Activated CD4-positive, alpha-beta T cell treated with anti-CD3 and anti-CD28 coated beads, Interleukin-2, Interleukin-4, amounts not matched to agents 100 ng/mL and 50 ng/mL, durations not matched to agents 16 hours and 8 hours (primary cell): ENCODE results near the gene NAB2.
"Not testable (repeated sequence)": the region's sequence is repeated elsewhere in the genome, so short reads cannot be mapped to it uniquely, and the experiment has no call there.

ENCODE experiments used
- DNase-seq: peaks from one replicate; pipeline ENCODE4 v3.0.0-alpha.2; 2020; ENCODE audit warnings: low spot score

NAB2 gene

GRCh38 chr12:57111031-57111734 lies 22.3 kb downstream of the NAB2 start, which contains the start of gene STAT6:
Gene STAT6 (minus strand): TSS chr12:57111362. CDS start chr12:57108278, 3,084 bp downstream.
- DNase-seq = peak; percentile 91

- no peak for DNase-seq
Observed at GRCh38 chr12:57112492-57113294, 23.8 kb downstream of the NAB2 start.

- DNase-seq = no peak
Observed at GRCh38 chr12:57116580-57117281, 27.8 kb downstream of the NAB2 start.

DNA sequence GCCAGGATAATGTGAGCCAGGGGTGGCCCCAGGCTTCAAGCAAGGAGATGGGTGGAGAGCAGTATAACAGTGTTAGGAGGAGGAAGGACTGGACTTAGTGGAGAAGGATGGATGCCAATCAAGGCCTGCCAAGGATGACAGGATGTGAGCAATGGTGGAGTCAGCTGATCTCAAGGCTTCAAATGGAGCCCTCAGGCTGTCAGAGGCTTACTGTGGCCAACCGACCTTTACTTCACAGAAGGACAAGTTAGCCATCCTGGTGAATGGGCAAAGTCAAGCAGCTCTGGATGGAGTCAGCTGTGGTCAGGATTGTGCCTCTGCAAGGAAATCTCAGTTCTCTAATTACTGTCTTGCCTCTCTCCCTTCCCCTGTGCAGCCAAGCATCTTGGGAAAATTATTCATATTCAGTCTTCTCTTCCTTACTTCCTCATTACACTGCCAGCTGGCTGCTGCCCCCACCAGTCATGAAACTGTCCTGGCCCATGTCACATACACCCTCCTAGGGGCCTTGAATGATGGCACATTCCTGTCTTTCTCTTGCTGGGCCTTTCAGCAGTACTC lies 29.9 kb downstream of the NAB2 start:
- DNase-seq = no peak

DNA sequence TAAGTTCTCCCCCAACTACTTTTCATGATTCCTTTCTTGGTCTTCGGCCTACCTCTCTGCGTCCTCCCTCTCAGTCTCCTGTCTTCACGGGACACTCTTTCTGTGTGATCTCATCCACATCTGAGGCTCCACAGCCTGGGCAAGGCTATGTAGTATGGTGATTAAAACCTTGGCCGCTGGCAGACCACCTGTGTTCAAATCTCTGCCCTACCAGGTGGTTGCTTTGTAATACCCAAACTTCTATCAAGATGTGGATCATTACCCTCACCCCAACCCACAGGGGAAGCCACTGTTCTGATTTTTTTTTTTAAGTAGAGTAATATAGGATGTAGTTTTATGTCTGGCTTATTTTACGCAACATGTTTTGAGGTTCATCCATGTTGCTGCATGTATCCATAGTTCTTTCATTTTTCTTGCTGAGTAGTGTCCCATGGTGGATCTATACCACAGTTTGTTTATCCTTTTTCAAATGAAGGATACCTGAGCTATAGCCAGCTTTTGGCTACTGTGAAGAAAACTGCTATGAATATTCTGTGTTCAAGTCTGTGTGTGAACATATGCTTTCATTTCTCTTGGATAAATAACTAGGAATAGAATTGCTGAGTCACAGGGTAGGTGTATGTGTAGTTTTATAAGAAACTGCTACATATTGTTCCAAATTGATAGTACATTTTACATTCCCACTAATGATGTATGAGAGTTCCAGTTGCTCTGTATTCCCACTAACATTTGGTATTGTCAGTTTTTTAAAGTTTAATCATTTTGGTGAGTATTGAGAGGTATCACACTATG lies 30.6 kb downstream of the NAB2 start:
- DNase-seq = no peak

DNA sequence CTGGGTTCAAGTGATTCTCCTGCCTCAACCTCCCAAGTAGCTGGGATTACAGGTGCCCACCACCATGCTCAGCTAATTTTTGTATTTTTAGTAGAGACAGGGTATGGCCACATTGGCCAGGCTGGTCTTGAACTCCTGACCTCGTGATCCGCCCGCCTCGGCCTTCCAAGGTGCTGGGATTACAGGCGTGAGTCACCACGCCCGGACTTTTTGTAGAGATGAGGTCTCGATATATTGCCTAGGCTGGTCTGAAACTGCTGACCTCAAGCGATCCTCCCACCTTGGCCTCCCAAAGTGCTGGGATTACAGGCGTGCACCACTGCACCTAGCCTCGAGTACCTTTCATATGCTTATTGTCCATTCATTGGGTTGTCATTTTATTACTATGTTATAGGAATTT lies 31.8 kb downstream of the NAB2 start:
- DNase-seq = not testable (repeated sequence)

DNA sequence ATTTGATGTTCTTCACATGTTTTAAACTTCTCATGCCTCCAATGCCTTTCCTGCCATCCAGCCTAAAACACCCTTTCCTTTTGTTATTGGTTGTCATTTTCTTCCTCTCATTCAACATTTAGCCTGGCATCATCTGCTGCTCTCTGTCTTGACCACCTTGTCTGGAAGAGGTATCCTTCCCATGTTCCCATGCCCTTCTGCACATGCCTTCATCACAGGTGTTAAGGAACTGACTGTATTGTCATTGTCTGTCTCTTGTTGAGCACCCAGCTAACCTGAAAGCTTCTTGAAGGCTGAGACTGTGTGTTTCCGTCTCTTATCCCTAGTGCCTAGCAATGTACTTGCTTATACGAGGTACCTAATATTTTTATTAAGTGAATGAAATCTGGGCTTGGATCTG lies 34.9 kb downstream of the NAB2 start:
- no peak for DNase-seq

GRCh38 chr12:57124261-57124877 lies 35.5 kb downstream of the NAB2 start:
- DNase-seq = peak; percentile 82

GRCh38 chr12:57126061-57126460 lies 37.1 kb downstream of the NAB2 start:
- DNase-seq = no peak

DNA sequence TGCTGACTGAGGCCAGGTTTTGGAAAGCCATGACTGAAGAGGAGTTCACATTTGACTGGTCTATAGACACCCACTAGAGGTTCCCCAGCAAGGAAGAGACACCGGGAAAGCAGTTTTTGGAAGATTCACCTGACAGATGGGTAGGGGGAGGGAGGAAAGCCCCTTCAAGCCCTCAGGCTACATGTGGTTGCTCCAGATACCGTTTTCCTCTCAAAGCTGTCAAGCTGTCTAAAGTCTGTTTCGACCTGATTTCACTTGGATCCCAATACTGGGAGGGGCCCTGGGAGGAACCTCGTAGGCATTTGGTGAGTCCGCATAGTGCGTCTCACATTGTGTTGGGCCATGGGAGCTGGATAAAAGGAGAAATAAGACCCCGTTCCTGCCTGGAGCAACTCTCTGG lies 37.6 kb downstream of the NAB2 start:
- DNase-seq = no peak

DNA sequence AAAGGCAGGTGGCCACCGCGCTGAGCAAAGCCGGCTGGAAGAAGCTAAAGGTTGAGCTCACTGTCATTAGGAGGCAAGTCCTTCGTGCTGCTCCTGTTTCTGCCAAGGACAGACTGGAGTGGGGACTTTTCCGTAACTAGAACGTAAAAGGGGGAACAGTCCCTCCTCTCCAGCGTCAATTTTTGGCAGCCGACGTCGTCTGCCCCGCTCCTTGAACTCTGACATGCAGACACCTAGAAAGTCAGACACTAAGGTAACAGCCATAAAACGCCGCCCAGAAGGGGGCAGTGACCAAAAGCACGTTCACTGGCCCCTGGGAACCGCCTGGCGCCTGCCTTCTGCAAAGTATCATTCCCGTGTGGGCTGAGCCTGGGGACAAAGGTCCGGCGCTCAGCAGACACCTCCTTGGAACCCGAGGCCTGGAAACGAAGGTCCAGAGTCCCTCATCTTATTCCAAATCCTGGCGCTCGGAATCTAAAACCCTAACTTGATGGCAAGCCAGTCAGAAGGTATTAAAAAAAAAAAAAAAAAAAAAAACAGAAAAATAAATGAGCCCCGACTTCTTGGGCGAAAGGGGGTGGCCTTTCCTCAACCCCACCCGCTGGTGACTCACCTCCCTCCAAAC lies 38.3 kb downstream of the NAB2 start:
- no peak for DNase-seq

DNA sequence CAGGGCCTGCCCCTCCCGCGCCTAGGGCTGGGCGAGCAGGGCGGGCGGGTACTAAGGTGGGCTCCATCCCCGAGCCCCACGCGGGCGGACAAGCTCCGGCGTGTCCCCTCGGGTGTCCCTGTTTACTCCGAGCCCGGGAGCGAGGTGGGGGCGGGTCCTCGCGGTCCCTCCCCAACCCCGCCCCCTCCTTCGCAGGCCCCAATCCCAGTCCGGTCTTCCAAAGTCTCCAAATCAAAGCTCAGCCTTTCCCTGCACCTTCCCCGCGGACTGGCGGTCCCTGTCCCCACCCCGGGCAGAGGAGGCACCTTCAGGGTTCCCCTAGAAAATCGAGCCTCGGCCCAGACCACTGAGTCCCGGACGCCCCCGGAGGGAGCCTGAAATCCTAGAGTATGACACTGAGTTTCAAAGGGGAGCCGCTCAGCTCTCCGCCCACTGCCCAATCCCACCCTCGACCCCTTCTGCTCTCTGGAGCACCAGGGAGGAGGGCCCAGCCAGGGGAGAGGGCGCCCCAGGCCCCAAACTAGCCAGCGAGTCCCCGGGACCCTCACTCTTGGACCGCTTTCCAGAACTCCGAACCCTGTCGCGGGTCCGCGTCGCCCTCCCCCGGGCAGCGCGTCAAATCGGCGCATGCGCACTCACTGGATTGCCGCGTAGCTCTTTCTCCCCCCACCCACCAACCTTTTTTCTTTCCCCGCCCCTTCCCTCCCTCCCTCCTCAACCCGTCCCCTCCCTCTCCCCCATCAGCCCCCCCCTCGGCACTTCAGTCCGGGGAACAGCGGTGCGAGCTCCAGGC lies 39.0 kb downstream of the NAB2 start, which contains the start of gene LRP1:
Gene LRP1, plus strand, starts transcription at position 758 of the 793 bp plus-strand sequence. CDS start 482 bp downstream, outside the sequence.
- peak; percentile 52 for DNase-seq

DNA sequence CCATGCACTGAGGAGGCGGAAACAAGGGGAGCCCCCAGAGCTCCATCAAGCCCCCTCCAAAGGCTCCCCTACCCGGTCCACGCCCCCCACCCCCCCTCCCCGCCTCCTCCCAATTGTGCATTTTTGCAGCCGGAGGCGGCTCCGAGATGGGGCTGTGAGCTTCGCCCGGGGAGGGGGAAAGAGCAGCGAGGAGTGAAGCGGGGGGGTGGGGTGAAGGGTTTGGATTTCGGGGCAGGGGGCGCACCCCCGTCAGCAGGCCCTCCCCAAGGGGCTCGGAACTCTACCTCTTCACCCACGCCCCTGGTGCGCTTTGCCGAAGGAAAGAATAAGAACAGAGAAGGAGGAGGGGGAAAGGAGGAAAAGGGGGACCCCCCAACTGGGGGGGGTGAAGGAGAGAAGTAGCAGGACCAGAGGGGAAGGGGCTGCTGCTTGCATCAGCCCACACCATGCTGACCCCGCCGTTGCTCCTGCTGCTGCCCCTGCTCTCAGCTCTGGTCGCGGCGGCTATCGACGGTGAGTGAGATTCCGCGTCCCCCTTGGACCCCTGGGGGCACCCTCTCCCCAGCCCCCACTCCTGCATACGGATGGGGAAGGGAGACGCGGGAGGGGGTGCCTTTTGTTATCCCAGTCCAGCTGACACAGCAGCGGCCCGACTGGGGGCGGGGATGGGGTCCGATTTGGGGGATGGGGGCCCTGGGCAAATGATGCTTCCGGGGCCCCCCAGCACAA lies 39.8 kb downstream of the NAB2 start:
- DNase-seq = no peak

- no peak for DNase-seq
Observed at GRCh38 chr12:57129321-57129842, 40.5 kb downstream of the NAB2 start.

- no peak for DNase-seq
Observed at GRCh38 chr12:57129889-57130288, 41.0 kb downstream of the NAB2 start.

- DNase-seq = no peak
Observed at GRCh38 chr12:57130941-57131340, 42.0 kb downstream of the NAB2 start.

DNA sequence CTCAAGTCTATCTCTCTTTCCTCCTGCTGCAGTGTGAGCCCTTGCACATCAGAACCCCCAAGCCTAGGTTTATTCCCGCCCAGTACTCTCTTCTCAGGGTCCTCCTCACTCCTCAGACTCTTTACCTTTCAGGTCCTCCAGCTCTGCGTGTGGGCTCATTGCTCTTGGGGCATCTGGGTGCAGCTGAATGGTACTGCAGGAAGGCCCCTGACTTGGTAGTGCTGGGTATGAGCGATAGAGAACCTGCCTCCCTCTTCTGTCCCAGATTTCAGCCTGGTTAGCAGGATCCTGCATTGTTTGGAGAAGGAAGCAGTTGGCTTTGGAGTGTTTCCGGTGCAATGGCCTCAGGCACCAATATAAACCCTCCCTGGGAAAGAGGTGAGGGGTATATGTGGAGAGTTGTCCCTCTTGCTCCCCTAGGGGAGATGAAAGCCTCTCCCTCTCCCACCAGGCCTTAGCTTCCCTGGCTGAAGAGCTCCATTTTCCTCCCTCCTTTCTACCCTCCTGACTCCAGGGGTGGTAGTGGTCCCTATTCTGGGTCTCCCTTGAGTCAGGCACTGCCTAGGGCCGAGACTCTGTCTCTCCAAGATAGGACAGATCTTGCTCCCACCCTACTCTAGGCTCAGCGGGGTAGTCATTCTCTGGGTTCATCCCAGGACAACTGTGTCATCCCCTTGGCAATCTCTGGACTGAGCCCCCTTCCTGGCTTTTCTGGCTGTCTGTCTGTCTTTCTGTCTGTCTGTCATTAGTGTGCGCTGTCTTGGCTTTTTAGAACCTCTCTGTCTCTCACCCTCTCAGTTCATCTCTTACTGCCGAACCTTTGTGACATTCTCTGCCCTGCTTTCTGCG lies 43.2 kb downstream of the NAB2 start:
- DNase-seq = no peak
